Esophagus squamous epithelium (tissue), 4 donors: ENCODE measurements around the gene PRPH2.

Source experiments
- CTCF ChIP-seq, 6 experiments: fragments of 450-650 bp in 4 of 6; fragments of 200-600 bp in 2 of 6; sonication (generic) in 2 of 6; IDR thresholded peaks; one replicate each; pipeline ENCODE4 v1.5.1; 2016 to 2019; ENCODE audit warnings: antibody characterized with exemption in 6 of 6, mild to moderate bottlenecking in 4 of 6, moderate library complexity in 4 of 6
- POLR2A ChIP-seq, 4 donors: fragments of 450-650 bp; IDR thresholded peaks; one replicate each; pipeline ENCODE4 v1.6.1; 2017; ENCODE audit warnings: antibody characterized with exemption in 4 of 4, mild to moderate bottlenecking in 4 of 4, moderate library complexity in 3 of 4

- TF ChIP-seq CTCF (IDR thresholded peaks at IDR 0.05) (no peak), POLR2A (IDR thresholded peaks at IDR 0.05) (no peak)
Observed at GRCh38 chr6:42693725-42694323, 28.6 kb downstream of the PRPH2 start.
